Cardiac muscle cell (in vitro differentiated cells and primary cell): Measurements from ENCODE around the gene HPCAL4. TPM values are rescaled to one million over a fixed set of nuclear protein-coding genes. Genes with fewer than 3 reads are reported as not detected.

Experiments used
- DNase-seq, 2 donors: peaks; one replicate each; pipeline versions ENCODE4 v3.0.0 to v3.0.0-alpha.2; 2010 to 2017; ENCODE audit warnings: low read depth in 1 of 2, low spot score in 1 of 2
- H3K27ac ChIP-seq: fragments of 200-600 bp; sonication (generic); 2 replicates; pipeline ENCODE4 v1.5.1; 2016
- H3K27me3 ChIP-seq: fragments of 200-600 bp; sonication (generic); 2 replicates; pipeline ENCODE4 v1.6.0; 2016; ENCODE audit warnings: control low read depth
- H3K36me3 ChIP-seq: fragments of 200-600 bp; sonication (generic); 2 replicates; pipeline ENCODE4 v1.5.1; 2016; ENCODE audit warnings: control low read depth
- H3K4me1 ChIP-seq: fragments of 200-600 bp; sonication (generic); 2 replicates; pipeline ENCODE4 v1.8.1; 2017; ENCODE audit warnings: low read depth, mild to moderate bottlenecking, mixed run types
- H3K4me3 ChIP-seq: fragments of 200-600 bp; sonication (generic); 2 replicates; pipeline ENCODE4 v1.5.1; 2016; ENCODE audit warnings: mild to moderate bottlenecking
- H3K9me3 ChIP-seq: fragments of 200-600 bp; sonication (generic); 2 replicates; pipeline ENCODE4 v1.5.1; 2017; ENCODE audit warnings: low read depth, mild to moderate bottlenecking, control low read depth
- CTCF ChIP-seq: IDR thresholded peaks from 2 replicates; pipeline ENCODE4 v1.5.1; 2012; ENCODE audit warnings: low read depth, mild to moderate bottlenecking, low read length
- polyA plus RNA-seq: library from polyadenylated mRNA; unstranded; fragments of >200 nt; fragmentation: Nextera tagmentation; extraction: Ambion mirVana; gene quantifications from 2 replicates; pipeline ENCODE4 v1.2.1, GENCODE V29; 2016
- total RNA-seq: library from RNA; depleted of rRNA; stranded (reverse); fragments of >200 nt; gene quantifications from 2 replicates; pipeline ENCODE4 v1.2.3, GENCODE V29; 2016

HPCAL4 gene
- total and polyA plus RNA-seq, 2 experiments from 2014 or later: 0.06 to 0.09 TPM

- H3K4me3 ChIP-seq: no peak overlapping the region
- no peak for TF ChIP-seq CTCF
- peaks cover 79% of the 10 kb centered on the region for H3K27me3 ChIP-seq
- no peak overlapping the region for H3K27ac ChIP-seq
- H3K36me3 ChIP-seq: no peaks in the 10 kb centered on the region
- DNase-seq: no peak
- H3K9me3 ChIP-seq: no peaks in the 10 kb centered on the region
- H3K4me1 ChIP-seq: no peaks in the 10 kb centered on the region
These were observed 28.4 kb downstream of the HPCAL4 start for GRCh38 chr1:39662861-39663260.

- Histone ChIP-seq H3K9me3 (no peaks in the 10 kb centered on the region), H3K27me3 (peaks cover 77% of the 10 kb centered on the region), H3K36me3 (no peaks in the 10 kb centered on the region), H3K4me1 (no peaks in the 10 kb centered on the region), H3K4me3 (no peak overlapping the region), H3K27ac (no peak overlapping the region)
- TF ChIP-seq CTCF: no peak
- DNase-seq: no peak
These were observed 31.7 kb downstream of the HPCAL4 start for GRCh38 chr1:39659538-39659937.

GRCh38 chr1:39659110-39659509 is 32.1 kb downstream of the HPCAL4 start:
- Histone ChIP-seq H3K27me3 (peaks cover 81% of the 10 kb centered on the region), H3K4me1 (no peaks in the 10 kb centered on the region), H3K36me3 (no peaks in the 10 kb centered on the region), H3K27ac (no peak overlapping the region), H3K4me3 (no peak overlapping the region), H3K9me3 (no peaks in the 10 kb centered on the region)
- DNase-seq: no peak
- no peak for TF ChIP-seq CTCF

- Histone ChIP-seq H3K27ac (no peak overlapping the region), H3K4me3 (no peak overlapping the region), H3K9me3 (no peaks in the 10 kb centered on the region), H3K27me3 (peaks cover 87% of the 10 kb centered on the region), H3K4me1 (no peaks in the 10 kb centered on the region), H3K36me3 (no peaks in the 10 kb centered on the region)
- TF ChIP-seq CTCF: peak; percentile 85
- DNase-seq: peak; percentile 73 to 83
These were observed 33.2 kb downstream of the HPCAL4 start for GRCh38 chr1:39657923-39658485.

GRCh38 chr1:39657402-39657801 is 33.8 kb downstream of the HPCAL4 start:
- no peak for DNase-seq
- no peaks in the 10 kb centered on the region for H3K9me3 ChIP-seq
- H3K36me3 ChIP-seq: no peaks in the 10 kb centered on the region
- H3K27ac ChIP-seq: no peak overlapping the region
- peaks cover 81% of the 10 kb centered on the region for H3K27me3 ChIP-seq
- no peaks in the 10 kb centered on the region for H3K4me1 ChIP-seq
- TF ChIP-seq CTCF: no peak
- H3K4me3 ChIP-seq: no peak overlapping the region
